Prostate gland (tissue), 1 donor: Measurements from ENCODE around the gene CFAP99.

Source experiments
- POLR2A ChIP-seq: fragments of 450-650 bp; IDR thresholded peaks from one replicate; pipeline ENCODE4 v1.6.1; 2016; ENCODE audit warnings: antibody characterized with exemption, mild to moderate bottlenecking
- POLR2AphosphoS5 ChIP-seq: sonication (generic); formaldehyde crosslinking; IDR thresholded peaks from one replicate; pipeline ENCODE4 v1.6.1; 2017; ENCODE audit warnings: antibody characterized with exemption

- TF ChIP-seq POLR2AphosphoS5 (no peak), POLR2A (no peak)
Observed at GRCh38 chr4:2483237-2483636, 64.5 kb downstream of the CFAP99 start.
